K562 treated with DMSO at 1 percent for 24 hours (cell line): ENCODE data around the gene PRAMEF11. TPM values are rescaled to one million over a fixed set of nuclear protein-coding genes. Genes with fewer than 3 reads are reported as not detected.

Experiments
- total RNA-seq: library from RNA; unstranded; fragments of 300-600 nt; gene quantifications from 2 replicates; pipeline ENCODE4 v1.2.3, GENCODE V29; 2022; ENCODE audit warnings: low read depth; ENCODE audit not compliant: insufficient read depth

The PRAMEF11 gene
- total RNA-seq, result not detected in 2 replicates

DNA sequence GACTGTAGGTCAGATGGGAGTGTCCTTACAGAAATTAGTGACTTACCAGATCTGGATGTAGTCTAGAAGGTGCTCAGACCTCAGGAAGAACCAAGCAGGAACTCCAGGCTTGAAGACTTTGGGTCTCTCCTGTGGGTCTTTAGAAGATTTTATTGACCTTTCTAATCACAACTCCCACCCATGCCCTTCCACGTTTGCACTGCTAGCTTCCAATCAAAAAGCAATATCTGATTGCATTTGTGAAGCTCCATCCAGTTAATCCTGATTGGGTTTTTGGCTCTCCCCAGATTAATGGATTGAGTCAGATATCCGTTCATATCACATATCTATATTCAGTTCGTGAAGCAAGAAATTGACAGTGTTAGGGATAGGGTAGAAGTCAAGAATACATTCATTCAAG, at the start of gene PRAMEF11:
Gene PRAMEF11, minus strand, starts transcription at position 101 of the 400 bp plus-strand sequence. CDS start 2,621 bp downstream, outside the sequence.

DNA sequence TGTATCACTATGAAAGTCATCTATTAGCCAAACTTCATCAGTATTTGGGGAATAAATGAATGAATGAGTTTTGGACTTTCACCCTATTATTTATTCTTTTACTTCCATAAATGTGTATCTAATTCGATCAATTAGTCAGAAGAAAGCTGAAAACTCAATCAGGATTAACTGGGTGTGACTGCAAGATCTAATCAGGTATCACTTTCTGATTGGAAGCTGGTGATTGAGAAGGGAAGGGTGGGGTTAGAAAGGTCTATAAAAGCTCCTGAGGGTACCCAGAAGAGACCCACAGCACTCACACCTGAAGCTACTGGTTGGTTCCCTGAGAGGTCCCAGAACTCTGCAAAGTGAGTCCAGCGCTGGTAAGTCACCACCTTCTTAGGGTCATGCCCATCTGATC, 25.6 kb upstream of the PRAMEF11 start, which contains the start of gene PRAMEF2:
Gene PRAMEF2, plus strand, starts transcription at position 301 of the 400 bp plus-strand sequence. CDS start 1,924 bp downstream, outside the sequence.

DNA sequence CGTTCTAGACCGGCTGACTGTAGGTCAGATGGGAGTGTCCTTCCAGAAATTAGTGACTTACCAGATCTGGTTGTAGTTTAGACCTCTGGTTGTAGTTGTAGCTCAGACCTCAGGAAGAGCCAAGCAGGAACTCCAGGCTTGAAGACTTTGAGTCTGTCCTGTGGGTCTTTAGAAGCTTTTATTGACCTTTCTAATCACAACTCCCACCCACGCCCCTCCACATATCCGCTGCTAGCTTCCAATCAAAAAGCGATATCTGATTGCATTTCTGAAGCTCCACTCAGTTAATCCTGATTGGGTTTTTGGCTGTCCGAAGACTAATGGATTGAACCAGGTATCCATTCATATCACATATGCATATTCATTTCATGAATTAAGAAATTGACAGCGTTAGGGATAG, 17.4 kb upstream of the PRAMEF11 start, which contains the start of gene HNRNPCL1:
Gene HNRNPCL1, minus strand, starts transcription at position 101 of the 400 bp plus-strand sequence. CDS start 431 bp downstream, outside the sequence.

DNA sequence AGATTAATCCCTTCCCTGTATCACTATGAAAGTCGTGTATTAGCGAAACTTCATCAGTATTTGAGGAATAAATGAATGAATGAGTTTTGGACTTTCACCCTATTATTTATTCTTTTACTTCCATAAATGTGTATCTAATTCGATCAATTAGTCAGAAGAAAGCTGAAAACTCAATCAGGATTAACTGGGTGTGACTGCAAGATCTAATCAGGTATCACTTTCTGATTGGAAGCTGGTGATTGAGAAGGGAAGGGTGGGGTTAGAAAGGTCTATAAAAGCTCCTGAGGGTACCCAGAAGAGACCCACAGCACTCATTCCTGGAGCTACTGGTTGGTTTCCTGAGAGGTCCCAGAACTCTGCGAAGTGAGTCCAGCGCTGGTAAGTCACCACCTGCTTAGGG, 40.1 kb downstream of the PRAMEF11 start, which contains the start of gene PRAMEF1:
Gene PRAMEF1, plus strand, starts transcription at position 301 of the 400 bp plus-strand sequence. CDS start 1,831 bp downstream, outside the sequence.

Other genes starting within 250 kb of the PRAMEF11 start
- 34.4 and 35.6 TPM in 2 replicates for gene DHRS3, start 213.2 kb downstream of the PRAMEF11 start, total RNA-seq
- gene AADACL4, start 187.3 kb downstream of the PRAMEF11 start, total RNA-seq, result not detected in 2 replicates
- not detected in 2 replicates for gene AADACL3, start 115.3 kb downstream of the PRAMEF11 start, total RNA-seq
- not detected in 2 replicates for gene CFAP107, start 85.2 kb downstream of the PRAMEF11 start, total RNA-seq
- not detected in 2 replicates for gene PRAMEF12, start 57.7 kb downstream of the PRAMEF11 start, total RNA-seq
- not detected in 2 replicates for gene PRAMEF1, start 40.0 kb downstream of the PRAMEF11 start, total RNA-seq
- not detected in 2 replicates for gene HNRNPCL1, start 17.3 kb upstream of the PRAMEF11 start, total RNA-seq
- gene PRAMEF2, start 25.7 kb upstream of the PRAMEF11 start, total RNA-seq, result not detected in 2 replicates
- gene PRAMEF4, start 54.8 kb upstream of the PRAMEF11 start, total RNA-seq, result not detected in 2 replicates
- not detected in 2 replicates for gene PRAMEF10, start 66.9 kb upstream of the PRAMEF11 start, total RNA-seq
- gene PRAMEF7, start 85.2 kb upstream of the PRAMEF11 start, total RNA-seq, result not detected in 2 replicates
- not detected in 2 replicates for gene PRAMEF6, start 116.2 kb upstream of the PRAMEF11 start, total RNA-seq
- gene PRAMEF27, start 225.2 kb upstream of the PRAMEF11 start, total RNA-seq, result not detected in 2 replicates
- not detected in 2 replicates for gene HNRNPCL3, start 229.4 kb upstream of the PRAMEF11 start, total RNA-seq
- not detected in 2 replicates for gene PRAMEF25, start 239.4 kb upstream of the PRAMEF11 start, total RNA-seq